Right lobe of liver (tissue), 4 donors: ENCODE measurements around the gene ZFPM1.

Experiments
- POLR2A ChIP-seq: fragments of 450-650 bp; IDR thresholded peaks from one replicate; pipeline ENCODE4 v1.6.1; 2017; ENCODE audit warnings: antibody characterized with exemption, mild to moderate bottlenecking
- TF ChIP-seq, protein P1 (sequence below), 4 donors: fragments of 200-600 bp in 3 of 4; fragments of 450-650 bp in 1 of 4; IDR thresholded peaks; one replicate each; pipeline versions ENCODE4 v1.5.1 to v1.8.0; 2016 to 2022; ENCODE audit warnings: antibody characterized with exemption in 4 of 4, mild to moderate bottlenecking in 2 of 4
- donor health status: DM: no; HTN: no; CAD: no.
- donor health status: DM: no; HTN: no; CAD: no.
- donor health status: DM: no; HTN: yes; CAD: no.

DNA sequence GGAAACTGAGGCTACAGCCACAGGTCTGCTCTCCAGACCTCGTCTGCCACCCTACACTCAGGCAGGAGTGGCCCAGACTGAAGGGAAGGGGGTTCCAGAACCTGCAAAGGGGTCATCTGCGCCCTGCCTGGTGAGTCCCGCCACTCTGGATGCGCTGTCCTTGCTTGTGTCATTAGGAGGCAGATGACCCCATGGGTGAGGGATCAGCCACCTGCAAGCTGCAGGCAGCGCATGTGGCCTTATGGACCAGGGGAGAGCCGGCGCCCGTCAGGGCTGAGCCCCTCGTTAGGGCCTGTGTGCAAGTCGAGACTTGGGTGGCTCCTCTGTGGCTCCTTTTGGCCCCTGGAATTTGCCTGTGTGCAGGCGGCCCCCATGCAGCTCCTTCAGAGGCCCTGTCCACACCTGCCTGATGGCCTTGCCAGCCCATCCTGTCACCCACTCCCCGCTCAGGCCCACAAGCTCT lies 5.7 kb downstream of the ZFPM1 start:
- TF ChIP-seq, protein P1, sequence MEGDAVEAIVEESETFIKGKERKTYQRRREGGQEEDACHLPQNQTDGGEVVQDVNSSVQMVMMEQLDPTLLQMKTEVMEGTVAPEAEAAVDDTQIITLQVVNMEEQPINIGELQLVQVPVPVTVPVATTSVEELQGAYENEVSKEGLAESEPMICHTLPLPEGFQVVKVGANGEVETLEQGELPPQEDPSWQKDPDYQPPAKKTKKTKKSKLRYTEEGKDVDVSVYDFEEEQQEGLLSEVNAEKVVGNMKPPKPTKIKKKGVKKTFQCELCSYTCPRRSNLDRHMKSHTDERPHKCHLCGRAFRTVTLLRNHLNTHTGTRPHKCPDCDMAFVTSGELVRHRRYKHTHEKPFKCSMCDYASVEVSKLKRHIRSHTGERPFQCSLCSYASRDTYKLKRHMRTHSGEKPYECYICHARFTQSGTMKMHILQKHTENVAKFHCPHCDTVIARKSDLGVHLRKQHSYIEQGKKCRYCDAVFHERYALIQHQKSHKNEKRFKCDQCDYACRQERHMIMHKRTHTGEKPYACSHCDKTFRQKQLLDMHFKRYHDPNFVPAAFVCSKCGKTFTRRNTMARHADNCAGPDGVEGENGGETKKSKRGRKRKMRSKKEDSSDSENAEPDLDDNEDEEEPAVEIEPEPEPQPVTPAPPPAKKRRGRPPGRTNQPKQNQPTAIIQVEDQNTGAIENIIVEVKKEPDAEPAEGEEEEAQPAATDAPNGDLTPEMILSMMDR (IDR thresholded peaks at IDR 0.05): no peak
- TF ChIP-seq POLR2A: no peak
